GM18951 (cell line): ENCODE measurements around the gene VPS13A.
"Not testable (repeated sequence)": the region's sequence is repeated elsewhere in the genome, so short reads cannot be mapped to it uniquely, and the experiment has no call there.

Experiments used
- POLR2A ChIP-seq: IDR thresholded peaks from 4 replicates; pipeline ENCODE4 v1.6.1; 2011; ENCODE audit warnings: mild to moderate bottlenecking; ENCODE audit not compliant: insufficient read length, insufficient read depth; ENCODE audit errors: extremely low read depth
- in situ Hi-C: fragments of 300-500 bp; cut with MboI; formaldehyde crosslinking; loops from one replicate; pipeline ENCODE4 v1.12.0; 2022; ENCODE audit warnings: low sequenced_read_pairs, mixed read lengths, inconsistent platforms; ENCODE audit not compliant: unreplicated experiment

Gene VPS13A

DNA sequence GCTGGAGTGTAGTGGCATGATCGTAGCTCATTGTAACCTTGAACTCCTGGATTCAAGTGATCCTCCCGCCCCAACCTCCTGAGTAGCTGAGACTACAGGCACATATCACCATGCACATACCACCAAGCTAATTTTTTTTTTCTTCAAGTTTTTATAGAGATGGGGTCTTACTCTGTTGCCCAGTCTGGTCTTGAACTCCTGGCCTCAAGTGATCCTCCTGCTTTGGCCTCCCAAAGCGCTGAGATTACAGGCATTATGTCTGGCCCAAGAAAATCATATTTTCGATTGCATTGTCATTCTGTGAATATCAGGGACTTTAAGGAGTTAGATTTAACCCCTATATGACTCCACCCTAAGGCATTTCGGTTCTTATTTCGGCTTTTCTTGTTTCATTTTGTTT lies 116.6 kb downstream of the VPS13A start:
- TF ChIP-seq POLR2A, result no peak
- in situ Hi-C loops, result no loop called here

DNA sequence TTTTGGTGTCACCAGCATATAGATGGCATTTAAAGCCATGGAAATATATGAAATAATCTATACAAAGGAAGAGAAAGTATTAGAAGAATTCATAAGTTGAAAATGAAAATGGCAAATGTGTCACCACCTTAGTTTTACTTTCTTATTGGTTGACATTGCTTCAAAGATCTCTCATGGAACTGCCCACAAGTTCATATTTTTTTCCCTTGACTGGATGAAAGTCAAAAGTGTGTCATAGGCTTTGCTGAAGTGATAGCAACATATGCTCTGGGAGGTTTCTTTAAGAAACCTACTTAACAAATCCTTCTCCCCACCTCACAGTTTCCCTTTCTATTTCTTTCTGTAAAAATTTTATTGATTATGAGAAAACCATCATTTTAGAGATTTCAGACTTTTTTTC lies 127.2 kb downstream of the VPS13A start:
- in situ Hi-C loops, result no loop called here
- TF ChIP-seq POLR2A, result no peak

DNA sequence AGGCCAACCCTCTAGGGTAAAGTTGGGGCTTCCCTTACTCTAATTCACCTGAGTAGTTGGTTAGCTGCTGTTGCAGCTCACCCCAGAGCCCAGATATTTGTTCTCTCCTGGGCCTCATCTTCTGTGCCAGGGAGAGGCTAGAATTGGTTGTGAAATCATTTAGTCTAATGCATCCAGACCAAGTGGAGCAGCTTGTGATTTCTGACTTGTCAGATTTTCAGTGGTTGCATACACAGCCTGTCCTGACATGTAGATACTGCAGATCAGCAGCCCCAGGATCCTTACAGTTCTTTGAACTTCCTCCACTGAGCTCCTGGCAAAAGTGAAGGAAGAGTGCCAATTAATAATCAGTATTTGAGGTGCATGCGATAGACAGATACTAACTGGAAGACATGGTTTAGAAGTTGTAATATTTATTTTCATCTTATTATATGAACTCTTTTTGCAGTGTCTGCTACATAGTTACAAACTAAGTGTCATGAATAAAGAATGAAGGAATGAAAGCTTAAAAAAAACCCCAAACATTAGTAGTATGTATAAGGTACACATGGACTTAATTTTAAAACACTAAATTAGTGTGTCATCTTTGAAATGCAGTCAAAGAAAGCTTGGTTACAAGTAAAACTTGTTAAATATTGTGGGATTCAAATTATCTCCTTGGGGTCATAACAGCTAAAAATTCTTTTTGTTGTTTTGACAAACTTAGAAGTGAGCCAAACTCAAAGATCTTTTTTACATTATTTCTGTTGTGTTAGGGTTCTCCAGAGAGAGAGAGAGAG lies 128.5 kb downstream of the VPS13A start:
- in situ Hi-C loops, result no loop called here
- no peak for TF ChIP-seq POLR2A

DNA sequence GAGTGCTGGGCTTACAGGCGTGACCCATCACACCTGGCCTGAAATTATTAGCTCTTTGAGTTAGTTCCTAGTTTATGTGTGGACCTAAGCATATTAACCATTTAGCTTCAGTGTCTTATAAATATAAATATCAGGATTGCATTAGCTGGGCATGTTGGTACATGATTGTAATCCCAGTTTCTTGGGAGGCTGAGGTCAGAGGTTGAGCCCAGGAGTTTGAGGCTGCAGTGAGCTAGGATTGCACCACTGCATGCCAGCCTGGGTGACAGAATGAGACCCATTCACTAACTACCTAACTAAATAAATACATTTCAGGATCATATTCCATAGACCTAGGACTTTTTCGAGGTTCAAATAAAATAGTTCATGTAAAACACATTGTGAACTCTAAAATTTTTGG lies 129.8 kb downstream of the VPS13A start:
- in situ Hi-C loops, result no loop called here
- no peak for TF ChIP-seq POLR2A

DNA sequence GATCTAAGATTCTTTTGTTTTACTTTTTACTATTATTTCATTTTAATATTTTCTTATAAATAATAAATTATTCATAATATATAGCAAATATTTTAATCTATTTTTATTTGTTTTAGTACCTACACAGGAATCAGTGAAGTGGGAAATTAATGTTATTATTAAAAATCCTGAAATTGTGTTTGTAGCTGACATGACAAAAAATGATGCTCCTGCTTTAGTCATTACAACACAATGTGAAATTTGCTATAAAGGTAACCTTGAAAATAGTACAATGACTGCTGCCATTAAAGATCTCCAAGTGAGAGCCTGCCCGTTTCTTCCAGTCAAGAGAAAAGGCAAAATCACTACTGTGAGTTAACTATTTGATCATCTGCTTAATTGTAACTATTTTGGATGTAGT lies 138.7 kb downstream of the VPS13A start:
- no peak for TF ChIP-seq POLR2A
- in situ Hi-C loops, result no loop called here

DNA sequence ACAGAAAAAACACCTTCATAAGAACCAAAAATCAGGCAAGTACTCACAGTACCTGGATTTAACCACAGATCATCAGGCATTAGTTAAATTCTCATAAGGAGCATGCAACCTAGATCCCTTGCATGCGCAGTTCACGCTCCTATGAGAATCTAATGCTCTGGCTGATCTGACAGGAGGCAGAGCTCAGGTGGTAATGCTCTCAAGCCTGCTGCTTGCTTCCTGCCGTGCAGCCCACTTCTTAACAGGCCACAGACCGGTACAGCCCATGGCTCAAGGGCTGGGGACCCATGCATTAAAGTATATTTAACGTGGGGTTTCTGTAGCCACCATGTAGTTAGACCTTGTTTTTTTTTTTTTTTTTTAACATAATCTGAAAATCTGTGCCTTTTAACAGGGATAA lies 147.7 kb downstream of the VPS13A start:
- in situ Hi-C loops, result no loop called here
- TF ChIP-seq POLR2A, result no peak

DNA sequence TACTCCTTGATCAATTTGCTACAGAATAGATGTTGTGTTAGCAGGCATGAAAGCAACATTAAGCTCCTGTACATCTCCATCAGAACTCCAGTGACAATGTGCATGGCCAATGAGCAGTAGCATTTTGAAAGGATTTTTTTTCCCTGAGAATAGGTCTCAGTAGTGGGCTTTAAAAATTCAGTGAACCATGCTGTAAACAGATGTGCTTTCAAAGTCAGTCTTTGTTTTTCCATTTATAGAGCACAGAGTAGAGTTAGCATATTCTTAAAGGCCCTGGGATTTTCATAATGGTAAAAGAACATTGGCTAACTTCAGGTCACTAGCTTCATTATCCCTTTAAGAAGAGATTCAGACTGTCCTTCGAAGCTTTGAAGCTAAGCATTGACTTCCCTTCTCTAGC lies 150.8 kb downstream of the VPS13A start:
- in situ Hi-C loops, result no loop called here
- TF ChIP-seq POLR2A, result no peak

DNA sequence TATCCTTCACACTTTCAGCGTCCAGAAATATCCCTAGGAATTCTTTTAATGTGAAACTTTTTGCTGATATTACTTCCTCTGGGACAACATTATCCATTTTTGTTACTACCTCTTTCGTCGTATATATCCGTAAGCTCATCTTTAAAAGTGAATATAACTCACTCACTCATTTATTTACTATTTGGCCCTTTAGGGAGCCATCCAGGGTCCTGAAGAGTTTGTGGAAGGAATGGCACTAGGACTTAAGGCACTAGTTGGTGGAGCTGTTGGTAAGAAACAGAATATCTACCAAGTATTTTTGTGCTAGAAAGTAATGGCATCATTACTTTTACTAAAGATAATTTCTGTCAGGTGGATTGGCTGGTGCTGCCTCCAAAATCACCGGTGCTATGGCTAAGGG lies 192.7 kb downstream of the VPS13A start:
- no peak for TF ChIP-seq POLR2A
- in situ Hi-C loops, result no loop called here

DNA sequence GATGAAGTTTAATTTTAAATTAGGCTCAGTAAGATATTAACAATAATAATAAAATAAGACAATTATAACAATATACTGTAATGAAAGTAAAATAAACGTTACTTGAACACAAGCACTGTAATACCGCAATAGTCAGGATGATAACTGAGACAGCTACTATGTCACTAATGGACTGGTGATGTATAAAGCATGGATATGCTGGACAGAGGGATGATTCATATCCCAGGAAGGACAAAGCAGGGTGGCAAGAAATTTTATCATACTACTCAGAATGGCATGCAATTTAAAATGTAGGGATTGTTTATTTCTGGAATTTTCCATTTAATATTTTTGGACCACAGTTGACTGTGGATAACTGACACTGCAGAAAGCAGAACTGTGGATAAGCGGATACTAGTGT lies 196.9 kb downstream of the VPS13A start:
- TF ChIP-seq POLR2A, result no peak
- in situ Hi-C loops, result no loop called here

DNA sequence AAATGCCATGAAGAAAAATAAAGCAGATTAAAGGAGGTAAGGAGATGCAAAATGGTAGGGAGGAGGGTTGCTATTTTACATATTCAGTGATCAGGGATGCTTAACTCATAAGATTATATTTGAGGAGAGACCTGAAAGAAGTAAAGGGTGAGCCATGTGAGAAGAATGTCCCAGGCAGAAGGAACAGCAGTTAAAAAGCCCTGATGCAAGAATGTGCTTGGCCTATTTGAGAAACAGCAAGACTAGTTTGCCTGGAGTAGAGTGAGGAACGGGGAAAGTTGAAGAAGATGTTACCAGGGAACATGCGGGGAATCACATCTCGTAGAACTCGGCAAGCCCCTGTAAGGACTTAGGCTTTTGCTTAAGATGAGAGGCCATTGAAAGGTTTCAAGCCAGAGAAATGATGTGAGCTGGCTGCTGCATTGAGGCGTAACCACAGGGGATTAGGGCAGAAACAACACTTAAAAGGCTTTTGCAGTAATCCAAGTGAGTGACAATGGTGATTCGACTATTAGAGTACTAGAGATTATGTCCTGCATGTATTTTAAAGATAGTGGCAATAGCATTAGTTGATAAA lies 198.7 kb downstream of the VPS13A start:
- TF ChIP-seq POLR2A, result no peak
- in situ Hi-C loops, result no loop called here

DNA sequence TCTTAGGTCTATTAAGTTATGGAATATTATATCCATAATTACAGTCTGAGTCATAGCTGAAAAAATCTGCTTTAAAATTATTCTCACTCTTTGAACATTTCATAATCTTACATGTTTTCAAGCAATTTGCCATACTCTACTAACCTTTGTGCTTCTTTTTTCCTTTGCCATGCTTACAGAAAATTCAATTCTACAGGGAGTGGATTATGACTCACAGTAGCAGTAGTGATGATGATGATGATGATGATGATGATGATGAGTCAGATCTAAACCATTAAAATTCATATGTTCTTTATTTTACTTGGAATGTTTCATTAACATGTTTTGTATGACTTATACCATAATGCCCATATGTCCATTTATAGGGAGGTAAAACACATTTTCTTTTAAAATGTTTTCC lies 207.1 kb downstream of the VPS13A start:
- in situ Hi-C loops, result no loop called here

DNA sequence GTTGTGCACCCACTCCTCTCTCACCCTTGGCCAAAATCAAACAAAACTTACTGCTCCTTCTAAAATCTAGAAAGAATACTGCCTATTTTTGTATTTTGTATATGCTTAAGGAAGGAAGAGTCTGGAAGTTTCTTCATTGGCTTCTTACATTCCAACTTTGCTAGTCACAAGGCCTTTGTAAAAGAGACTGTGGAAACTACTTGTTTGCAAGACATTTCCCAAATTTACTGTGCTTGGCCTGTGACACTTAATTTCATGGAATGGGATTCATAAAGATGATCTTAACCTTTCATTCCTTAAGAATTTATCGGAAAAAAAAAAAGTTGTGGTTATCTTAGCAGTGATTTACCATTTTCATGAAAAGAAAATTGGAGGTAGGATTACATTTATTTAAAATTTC lies 208.9 kb downstream of the VPS13A start:
- no peak for TF ChIP-seq POLR2A
- in situ Hi-C loops, result no loop called here

More for the DNA sequence above, 207.1 kb downstream of the VPS13A start:
- no peak for TF ChIP-seq POLR2A

DNA sequence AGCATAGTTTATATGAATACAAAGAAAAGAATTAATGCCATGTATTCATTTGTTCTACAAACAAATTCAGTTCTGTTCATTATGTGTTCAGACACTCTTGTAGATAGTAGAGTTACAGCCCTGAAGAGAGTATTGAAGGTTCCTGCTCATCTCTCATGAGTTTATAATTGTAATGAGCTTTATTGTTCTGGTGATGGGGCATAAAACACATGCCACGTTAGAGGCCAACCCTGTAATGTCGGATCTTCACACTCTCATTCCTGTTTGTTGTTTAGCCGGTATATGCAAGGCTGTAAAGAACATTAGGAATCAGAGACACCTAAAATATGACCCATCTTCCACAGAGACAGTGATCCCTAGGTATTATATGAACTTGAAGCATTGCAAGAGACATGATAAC lies 214.5 kb downstream of the VPS13A start:
- in situ Hi-C loops, result no loop called here
- TF ChIP-seq POLR2A, result no peak

DNA sequence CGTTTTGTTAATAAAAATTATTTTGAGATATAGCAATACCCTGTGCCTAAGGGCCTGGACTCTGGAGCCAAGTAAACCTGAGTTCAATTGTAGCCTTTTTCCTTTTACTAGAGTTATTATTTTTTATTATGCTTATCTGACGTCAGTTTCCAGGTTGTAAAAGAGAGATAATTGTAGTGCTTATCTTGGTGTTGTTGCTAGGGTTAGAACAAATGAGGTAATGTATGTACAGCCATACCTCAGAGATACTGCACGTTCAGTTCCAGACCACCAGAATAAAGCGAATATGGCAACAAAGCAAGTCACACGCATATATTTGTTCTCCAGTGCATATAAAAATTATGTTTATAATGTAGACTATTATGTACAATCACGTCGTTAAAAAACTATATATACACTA lies 215.0 kb downstream of the VPS13A start:
- TF ChIP-seq POLR2A, result no peak
- in situ Hi-C loops, result no loop called here

DNA sequence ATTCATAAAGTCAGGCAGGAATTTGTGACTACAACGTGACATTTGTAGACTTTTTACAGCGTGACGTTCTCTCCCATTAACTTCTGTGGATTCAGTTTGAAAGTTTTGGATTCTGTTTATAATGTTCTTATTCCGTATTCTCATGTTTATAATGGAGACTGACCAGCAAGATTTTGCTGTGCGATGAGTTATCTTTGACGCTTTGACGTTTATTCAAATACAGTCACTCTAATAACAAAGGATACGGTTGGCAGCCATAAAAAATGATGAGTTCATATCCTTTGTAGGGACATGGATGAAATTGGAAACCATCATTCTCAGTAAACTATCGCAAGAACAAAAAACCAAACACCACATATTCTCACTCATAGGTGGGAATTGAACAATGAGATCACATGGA lies 221.2 kb downstream of the VPS13A start:
- in situ Hi-C loops, result not testable (repeated sequence)
